HepG2 (cell line): ENCODE results near the gene ESR2.

Source experiments
- CREB3 ChIP-seq: sonication (generic); formaldehyde crosslinking; IDR thresholded peaks from 2 replicates; pipeline ENCODE4 v1.5.0; 2020; ENCODE audit warnings: missing genetic modification reagents
- FIP1L1 ChIP-seq: fragments of 200-400 bp; formaldehyde crosslinking; IDR thresholded peaks from 2 replicates; pipeline ENCODE4 v1.6.1; 2018; ENCODE audit warnings: low read depth, mild to moderate bottlenecking, low read length, moderate library complexity, borderline replicate concordance; ENCODE audit not compliant: insufficient read depth
- FOSL1 ChIP-seq: sonication (generic); formaldehyde crosslinking; IDR thresholded peaks from 2 replicates; pipeline ENCODE4 v1.9.0; 2021; ENCODE audit warnings: missing genetic modification reagents, borderline replicate concordance
- KAT8 ChIP-seq: IDR thresholded peaks from 2 replicates; pipeline ENCODE4 v1.6.1; 2016; ENCODE audit warnings: missing genetic modification reagents, missing compliant biosample characterization
- NCOA2 ChIP-seq: sonication (generic); formaldehyde crosslinking; IDR thresholded peaks from 2 replicates; pipeline ENCODE4 v1.8.0; 2022; ENCODE audit warnings: inconsistent platforms
- NR2F2 ChIP-seq: IDR thresholded peaks from 2 replicates; pipeline ENCODE4 v1.6.1; 2012; ENCODE audit warnings: low read depth, inconsistent platforms, borderline replicate concordance
- SMARCE1 ChIP-seq: fragments of 450-650 bp; IDR thresholded peaks from 2 replicates; pipeline ENCODE4 v1.6.1; 2017; ENCODE audit warnings: borderline replicate concordance
- ZBTB26 ChIP-seq: IDR thresholded peaks from 2 replicates; pipeline ENCODE4 v1.6.1; 2016; ENCODE audit warnings: missing compliant biosample characterization, missing genetic modification reagents, borderline replicate concordance
- ZKSCAN8 ChIP-seq: IDR thresholded peaks from 2 replicates; pipeline ENCODE4 v1.6.1; 2016; ENCODE audit warnings: borderline replicate concordance, missing genetic modification reagents, missing compliant biosample characterization
- ZNF274 ChIP-seq: sonication (generic); formaldehyde crosslinking; IDR thresholded peaks from 2 replicates; pipeline ENCODE4 v1.5.1; 2020; ENCODE audit warnings: mild to moderate bottlenecking, missing genetic modification reagents
- ZNF577 ChIP-seq: sonication (generic); formaldehyde crosslinking; IDR thresholded peaks from 2 replicates; pipeline ENCODE4 v1.4.0; 2020; ENCODE audit warnings: mild to moderate bottlenecking, low read depth, missing genetic modification reagents, borderline replicate concordance
- ZNF788 ChIP-seq: sonication (generic); formaldehyde crosslinking; IDR thresholded peaks from 2 replicates; pipeline ENCODE4 v1.5.0; 2020; ENCODE audit warnings: mild to moderate bottlenecking, missing genetic modification reagents, borderline replicate concordance

GRCh38 chr14:64278458-64278857 is 15.7 kb downstream of the ESR2 start:
- TF ChIP-seq SMARCE1 = no peak
- no peak for TF ChIP-seq ZNF788 (CRISPR knock-in tag)
- TF ChIP-seq NR2F2 = no peak
- no peak for TF ChIP-seq KAT8 (CRISPR knock-in tag)
- TF ChIP-seq NCOA2 (CRISPR knock-in tag) = no peak
- TF ChIP-seq ZBTB26 (CRISPR knock-in tag) = no peak
- no peak for TF ChIP-seq ZNF577
- TF ChIP-seq FIP1L1 = no peak
- TF ChIP-seq FOSL1 = no peak
- TF ChIP-seq CREB3 (CRISPR knock-in tag) = no peak
- no peak for TF ChIP-seq ZKSCAN8 (CRISPR knock-in tag)
- no peak for TF ChIP-seq ZNF274 (CRISPR knock-in tag)
